NCI-H2227 (cell line): Measurements from ENCODE around the gene DNAJC12.
A peak's percentile ranks its signal among the peaks of the same experiment; 100 is the strongest.
"Not testable (repeated sequence)": the region's sequence is repeated elsewhere in the genome, so short reads cannot be mapped to it uniquely, and the experiment has no call there.

Source experiments
- DNase-seq: peaks from one replicate; lab custom pipeline; 2025; ENCODE audit not compliant: unreplicated experiment; lab: John Stamatoyannopoulos, UW

The DNAJC12 gene

DNA sequence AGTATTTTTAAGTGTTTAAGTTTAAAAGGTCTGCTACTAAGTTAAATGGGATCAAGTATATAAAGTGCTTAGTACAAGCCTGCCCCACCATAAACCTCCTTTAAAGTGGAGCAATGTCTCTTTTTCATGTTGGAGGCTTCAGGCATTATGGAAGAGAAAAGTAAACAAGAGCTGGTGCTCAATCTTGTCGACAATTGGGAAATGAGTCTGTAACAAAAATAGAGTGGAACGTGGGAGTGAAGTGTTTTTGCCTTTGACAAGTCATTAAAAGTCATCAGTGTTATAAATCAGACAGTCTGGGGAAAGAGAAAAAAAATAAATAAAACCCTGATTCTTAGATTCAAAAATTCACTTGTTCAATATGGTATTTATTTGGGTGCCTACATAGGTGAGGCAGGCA is 44.7 kb downstream of the DNAJC12 start:
- DNase-seq: no peak

DNA sequence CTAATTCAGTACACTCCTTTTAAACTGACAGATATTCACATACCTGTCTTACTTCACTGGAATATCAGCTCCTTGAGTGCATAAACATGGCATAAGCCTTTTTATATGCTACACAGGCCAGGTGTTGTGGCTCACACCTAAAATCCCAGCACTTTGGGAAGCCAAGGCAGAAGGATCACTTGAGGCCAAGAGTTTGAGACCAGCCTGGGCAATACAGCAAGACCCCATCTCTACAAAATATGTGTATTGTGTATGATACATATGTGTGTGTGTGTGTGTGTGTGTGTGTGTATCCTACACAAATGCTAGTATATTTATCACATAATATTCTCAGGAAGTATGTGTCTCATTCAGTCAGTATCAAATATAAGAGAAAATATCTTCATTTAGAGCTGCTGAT is 45.3 kb downstream of the DNAJC12 start:
- DNase-seq: no peak

DNA sequence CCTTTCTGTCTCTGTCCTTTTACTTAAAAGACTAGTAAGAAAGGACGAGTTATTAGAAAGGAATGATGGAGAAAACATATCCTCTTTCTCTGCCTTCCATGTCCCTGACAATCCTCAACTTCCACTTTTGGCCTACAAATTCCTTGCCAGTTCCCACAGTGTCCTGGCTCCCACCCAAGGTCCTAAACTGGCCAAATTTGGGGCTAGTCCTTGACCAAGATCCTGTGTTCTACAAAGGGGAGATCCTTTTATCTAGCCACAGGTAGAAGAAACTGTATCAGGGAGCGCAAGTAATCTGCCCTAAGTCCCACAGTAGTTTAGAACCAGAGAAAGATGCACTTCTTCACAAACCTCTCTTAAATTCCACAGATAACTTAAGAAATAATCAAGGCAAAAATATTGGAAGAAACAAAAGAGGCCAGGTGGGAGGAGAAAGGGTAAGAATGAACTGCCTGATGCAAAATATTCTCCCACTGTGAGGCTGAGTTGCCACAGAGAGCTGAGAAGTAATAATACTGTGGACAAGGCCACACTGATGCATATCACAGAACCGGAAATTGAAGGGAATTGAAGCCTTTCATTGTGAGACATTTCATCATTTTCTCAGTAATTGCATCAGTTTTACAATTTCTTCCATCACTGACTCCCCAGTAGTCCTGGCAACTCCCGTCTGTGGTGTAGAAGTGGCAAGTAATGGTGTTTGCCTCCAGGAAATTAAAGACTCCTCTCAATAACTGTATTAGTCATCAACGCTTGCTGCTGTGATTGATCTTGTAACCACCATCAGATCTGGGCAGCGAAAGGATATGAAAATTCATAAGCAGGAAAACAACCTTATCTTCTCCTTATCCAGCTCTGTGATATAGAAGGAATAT is 47.2 kb downstream of the DNAJC12 start:
- DNase-seq: no peak

DNA sequence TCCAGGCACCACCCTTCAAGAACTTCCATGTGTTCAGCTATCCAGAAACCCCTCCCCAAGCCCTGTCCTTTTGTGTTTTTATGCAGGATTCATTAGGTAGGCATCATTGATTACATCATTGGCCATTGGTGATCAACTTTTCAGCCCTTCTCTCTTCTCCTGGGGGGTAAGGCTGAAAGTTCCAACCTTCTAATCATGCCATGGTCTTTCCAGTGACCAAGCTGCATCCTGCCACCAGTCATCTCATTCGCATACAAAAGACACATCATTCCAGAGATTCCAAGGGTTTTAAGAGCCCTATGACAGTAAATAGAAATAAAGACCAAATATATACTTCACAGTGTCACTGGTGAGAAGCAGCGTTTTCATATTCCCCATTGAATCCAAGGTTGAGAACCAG is 48.2 kb downstream of the DNAJC12 start:
- no peak for DNase-seq

DNA sequence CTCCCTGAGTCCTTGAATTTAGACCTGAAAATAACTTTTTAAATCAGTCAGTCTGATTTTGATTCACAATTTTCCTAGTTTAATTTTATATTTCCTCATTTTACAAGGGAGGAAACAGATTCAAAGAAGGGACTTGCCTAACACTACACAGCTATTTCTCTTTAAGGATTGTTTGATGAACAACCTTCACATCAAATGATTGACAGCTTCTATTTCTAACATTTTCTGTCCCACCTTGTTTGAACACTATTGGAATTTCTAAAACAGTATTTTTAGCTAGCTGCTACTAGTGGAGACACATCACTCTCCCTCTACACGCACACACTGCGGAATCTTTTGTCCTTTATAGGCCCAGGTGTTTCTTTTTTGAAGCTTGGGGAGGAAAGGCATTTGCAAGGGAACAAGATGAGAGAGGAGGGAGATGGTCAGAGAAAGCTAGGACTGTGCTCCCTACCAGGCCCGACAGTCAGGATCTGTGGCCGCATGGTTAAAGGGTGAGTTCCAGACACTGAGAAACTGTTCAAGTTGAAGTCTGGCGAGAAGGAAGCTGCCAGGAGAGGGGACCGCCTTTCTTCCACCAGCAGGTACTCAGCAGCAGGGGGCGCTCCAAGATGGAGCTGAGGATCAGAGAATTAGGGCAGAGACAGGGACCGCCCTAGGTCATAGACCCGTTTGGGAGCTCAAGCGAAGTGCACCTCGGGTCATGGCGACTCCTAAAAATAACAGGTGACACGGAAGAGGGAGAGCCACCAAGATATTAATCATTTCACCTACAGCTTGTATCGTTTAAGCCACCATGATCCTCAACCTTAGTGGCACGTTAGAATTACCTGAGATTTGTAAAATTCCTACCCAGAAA is 49.7 kb downstream of the DNAJC12 start:
- DNase-seq: no peak

DNA sequence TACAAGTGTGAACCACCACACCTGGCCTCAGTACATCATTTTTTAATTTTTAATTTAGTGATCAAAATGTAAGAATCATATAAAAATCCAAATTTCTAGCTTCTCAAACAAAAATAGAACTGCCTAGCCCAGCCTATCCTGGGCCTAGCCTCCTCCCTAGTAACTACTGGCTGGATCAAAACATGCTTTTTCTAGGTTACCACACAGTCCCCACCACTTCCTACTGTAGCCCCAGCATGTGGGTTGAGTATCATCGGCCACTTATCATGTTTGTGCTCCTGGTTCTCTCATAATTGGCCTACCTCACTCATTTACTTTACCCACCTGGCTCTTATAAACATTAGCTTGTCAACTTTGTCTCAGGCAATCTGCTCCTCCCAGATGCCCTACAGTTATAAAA is 52.9 kb downstream of the DNAJC12 start:
- no peak for DNase-seq

DNA sequence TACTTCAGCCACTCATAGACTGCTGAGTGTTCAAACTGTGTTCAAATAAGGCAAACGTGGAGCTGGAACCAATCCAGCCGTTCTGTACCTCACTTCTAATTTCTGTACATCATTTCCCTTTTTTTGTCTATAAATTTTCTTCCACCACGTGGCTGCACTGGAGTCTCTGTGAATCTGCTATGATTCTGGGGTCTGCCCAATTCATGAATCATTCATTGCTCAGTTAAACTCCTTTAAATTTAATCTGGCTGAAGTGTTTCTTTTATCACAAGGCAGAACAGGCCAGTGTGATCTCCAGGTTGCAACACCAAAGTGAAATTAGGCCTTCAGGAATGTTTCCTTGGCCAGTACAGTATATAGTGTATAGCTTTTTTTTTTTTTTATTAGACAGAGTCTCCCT is 53.5 kb downstream of the DNAJC12 start:
- DNase-seq: no peak

DNA sequence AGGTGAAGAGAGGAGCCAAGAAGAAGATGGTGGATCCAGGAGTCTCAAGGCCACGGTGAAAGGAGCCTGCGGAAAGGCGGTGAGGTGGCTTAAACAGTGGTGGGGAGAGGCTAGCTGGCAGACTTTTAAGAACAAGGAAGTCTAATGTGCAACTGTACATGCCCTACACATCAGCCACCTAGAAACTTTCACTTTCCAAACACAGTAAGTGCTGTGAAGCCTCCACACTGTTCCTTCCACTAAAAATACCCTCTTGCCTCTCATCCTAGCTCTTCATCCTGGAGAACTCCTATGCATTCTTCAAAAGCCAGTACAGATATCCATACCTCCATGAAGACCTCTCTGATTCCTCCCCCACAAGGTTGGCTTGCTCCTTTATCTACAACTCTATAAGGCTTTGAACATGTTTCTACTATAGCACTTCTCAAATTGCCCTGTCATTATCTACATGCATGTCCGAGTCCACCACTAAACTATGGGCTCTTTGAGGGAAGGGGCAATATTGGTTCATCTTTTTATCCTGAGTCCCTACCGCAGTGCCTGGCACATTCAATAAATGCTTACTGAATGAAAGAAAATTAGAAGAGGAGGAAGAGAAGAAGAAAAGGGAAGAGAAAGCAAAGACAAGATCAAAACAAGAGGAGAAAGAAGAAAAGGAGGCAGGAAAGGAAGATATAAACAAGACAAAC is 54.2 kb downstream of the DNAJC12 start:
- DNase-seq: no peak

DNA sequence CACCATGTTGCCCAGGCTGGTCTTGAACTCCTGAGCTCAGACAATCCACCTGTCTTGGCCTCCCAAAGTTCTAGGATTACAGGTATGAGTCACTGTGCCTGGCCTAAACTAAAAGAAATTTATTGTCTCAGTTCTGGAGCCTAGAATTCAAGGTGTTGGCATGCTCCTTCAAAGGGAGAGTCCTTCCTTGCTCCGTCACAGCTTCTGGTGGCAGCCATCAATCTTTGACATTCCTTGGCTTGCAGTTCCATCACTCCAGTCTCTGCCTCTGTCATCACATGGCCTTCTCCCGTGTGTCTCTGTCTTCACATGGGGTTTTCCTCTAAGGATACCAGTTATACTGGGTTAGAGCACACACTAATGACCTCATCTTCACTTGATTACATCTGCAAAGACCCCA is 55.5 kb downstream of the DNAJC12 start:
- no peak for DNase-seq

DNA sequence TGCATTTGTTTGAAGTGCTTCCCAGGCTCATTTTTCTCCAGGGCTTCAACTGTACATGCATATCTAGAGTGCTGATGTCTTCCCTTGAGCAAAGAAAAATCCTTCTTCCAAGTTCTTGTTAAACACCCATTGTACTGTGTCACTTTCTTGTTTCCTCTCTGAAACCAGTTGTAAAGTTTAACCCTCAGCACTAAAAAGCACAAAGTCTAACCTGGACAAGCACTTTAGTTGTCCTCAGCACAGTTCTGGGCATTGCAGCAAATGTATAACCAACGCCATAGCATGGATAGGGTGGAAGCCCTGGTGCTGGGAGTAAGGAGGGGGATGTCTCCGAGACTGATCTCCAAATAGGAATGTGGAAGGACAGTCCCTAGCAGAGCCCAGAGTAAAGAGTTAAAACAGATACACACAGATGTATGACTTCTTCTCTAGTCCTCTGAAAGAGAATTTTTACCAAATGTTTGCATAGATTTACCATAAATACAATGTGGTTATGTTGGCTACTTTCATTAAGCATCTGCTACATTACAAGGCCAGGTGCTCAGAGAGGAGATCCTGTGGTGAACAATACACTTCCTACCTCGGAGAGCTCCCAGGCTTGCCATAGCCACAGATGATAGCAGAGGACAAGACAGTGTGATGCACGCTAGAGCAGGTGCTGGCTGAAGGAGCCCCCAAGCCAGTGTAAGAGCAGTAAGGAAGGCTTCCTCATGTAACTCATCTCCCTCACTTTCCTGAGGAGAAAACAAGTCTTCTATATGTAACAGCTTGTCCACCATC is 57.0 kb downstream of the DNAJC12 start:
- no peak for DNase-seq

DNA sequence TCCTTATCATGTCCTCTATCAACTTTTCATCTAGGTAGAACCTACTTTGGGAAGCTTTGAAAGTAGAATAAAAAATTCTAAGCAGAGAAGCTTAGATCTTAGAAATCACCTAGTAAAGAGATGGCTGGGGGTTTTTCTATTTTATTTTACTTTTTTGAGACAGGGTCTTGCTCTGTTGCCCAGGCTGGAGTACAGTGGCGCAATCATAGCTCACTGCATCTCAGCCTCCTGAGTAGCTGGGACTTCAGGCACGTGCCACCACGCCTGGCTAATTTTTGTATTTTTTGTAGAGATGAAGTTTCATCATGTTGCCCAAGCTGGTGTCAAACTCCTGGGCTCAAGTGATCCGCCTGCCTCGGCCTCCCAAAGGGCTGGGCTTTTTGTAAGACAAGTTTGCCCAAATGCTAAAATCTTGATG is 57.8 kb downstream of the DNAJC12 start:
- not testable (repeated sequence) for DNase-seq

DNA sequence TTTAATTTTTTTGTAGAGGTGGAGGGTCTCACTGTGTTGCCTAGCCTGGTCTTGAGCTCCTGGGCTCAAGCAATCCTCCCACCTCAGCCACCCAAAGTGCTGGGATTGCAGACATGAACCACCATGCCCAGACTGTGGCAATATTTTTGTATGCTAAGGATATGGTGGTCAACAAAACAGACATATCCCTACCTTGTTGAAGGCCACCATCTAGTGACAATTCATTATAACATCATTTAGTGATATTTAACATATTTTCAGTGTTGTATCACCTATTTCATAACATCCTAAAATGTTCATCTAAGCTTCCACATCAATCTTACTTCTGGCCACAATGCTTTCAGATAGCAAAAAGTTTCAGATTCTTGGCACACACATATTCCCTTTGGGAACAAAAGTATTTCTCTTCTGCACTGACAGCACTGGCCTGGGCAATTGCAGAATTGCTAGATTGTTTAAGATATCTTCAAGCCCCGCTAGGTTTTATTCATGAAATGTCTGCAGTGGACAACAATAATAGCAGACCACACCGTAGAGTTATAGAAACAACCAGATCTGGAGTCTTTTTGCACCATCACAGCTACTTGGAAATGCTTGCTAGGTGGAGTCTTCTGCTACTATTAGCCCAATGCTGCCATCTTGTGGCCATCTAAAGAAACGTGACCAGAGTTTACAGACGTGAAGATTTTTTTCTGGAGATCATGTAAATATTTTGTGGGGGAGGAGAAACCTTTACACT is 58.4 kb downstream of the DNAJC12 start:
- peak; percentile 74 for DNase-seq

DNA sequence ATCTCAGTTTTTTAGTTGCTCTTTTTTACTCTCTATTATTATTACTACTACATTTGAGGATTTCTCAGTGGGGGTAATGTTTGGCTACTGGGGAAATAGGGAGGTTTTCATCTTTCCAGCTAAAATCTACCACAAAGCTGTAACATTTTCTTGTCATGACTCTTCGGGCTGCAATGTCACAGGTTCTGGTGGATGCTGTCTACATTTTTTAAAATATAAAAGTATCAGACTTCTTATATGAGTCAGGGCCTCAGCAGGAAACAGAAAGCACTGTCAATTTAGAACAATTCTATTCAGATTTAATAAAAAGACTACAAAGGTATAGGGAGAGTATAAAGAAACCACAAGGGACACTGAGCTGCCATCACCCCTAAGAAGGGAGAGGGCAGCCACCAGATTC is 61.6 kb downstream of the DNAJC12 start:
- DNase-seq: no peak

DNA sequence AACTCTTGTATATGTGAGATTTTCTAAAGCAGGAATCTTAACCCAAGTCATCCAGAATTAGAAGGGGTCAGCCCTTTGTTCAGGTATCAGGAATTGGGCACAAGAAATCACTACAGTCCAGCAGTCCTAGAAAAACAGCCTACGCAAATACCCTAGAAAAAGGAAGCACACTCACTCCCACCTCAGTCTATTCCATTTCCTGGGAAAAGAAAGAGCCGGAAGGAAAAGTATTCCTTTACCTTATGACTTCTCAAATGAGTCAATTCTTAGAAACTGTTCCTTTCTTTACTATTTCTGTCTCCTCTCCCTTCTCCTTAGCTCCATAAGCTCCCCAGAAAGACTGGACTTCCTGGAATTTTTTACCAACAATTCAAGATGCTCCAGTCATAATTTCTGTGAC is 62.7 kb downstream of the DNAJC12 start:
- no peak for DNase-seq

DNA sequence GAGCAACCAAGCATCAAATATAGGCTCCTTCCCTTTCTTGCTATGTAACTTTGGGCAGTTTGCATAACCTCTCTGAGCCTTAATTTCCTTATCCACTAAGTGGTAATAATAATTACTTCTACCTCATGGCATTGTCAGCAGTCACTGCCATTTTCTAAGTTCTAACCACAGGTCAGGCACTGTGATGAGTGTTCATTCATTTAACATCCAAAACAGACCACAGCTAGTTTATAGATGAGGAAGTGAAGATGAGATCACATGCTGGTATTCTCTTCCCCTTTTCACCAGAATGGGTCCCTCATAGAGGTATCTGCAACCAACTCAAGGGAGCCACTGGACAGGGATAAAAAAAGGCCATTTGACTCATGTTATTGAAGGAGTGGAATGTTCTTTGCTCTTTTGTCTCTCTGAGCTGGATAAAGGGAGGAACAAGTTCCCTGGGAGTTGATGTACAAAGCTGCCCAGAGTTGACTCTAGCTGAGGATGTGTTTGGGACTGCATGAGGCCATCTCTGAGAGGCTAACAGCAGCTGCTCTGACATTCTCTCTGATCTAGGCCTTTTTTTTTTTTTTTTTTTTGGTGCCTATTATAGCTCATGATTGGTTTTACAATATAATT is 65.0 kb downstream of the DNAJC12 start:
- DNase-seq: no peak

DNA sequence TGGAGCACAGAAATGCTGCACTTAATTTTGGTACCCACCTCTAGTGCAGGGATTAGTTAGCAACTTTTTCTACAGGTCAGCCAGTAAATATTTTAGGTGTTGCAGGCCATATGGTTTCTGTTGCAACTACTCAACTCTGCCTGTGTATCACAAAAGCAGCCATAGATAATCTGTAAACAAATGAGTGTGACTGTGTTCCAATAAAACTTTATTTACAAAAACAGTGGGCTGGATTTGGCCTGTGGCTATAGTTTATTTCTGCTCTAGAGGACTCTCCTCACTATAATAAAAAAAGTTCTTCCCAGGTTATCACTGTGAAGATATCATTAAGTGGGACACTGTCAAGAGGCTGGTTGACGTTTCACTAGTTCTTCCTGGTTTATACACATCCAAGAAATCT is 65.8 kb downstream of the DNAJC12 start:
- no peak for DNase-seq

DNA sequence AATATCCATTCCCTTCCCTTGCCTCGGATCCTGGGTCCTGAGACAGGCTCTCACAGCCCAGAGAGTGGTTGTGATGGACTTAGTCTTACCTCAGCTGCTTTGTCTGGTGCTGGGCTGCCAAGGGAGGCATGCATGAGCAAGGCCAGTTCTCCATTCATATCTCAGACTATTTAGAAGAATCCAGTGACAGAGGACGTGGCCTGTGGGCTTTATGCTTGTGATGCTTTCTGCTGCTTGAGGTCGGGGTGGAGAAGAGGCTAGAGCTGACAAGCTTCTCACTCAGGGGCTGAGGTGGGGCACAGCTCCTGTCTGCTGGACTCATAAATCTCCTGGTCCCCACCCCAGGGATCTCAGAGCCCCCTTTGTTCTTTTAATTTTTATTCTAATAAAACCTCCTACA is 66.8 kb downstream of the DNAJC12 start:
- DNase-seq: no peak

DNA sequence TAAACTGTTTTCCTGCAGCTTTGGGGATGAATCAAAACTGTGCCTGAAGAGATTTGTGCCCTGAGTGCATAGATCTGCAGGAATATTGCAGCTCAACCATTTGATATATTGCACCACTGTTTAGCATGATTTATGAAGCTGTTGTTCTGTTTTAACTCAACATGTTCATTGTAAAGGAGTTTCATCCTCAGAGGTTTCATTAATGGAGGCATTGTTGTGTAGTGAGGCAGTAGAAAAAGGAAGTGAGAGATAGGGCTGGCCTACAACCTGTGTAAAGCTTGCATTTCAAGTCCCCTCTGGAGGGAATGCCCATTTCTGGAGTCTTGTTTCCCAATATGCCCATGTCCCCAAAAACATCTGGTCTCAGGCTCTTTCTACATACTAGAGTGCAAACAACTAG is 67.5 kb downstream of the DNAJC12 start:
- DNase-seq: no peak

DNA sequence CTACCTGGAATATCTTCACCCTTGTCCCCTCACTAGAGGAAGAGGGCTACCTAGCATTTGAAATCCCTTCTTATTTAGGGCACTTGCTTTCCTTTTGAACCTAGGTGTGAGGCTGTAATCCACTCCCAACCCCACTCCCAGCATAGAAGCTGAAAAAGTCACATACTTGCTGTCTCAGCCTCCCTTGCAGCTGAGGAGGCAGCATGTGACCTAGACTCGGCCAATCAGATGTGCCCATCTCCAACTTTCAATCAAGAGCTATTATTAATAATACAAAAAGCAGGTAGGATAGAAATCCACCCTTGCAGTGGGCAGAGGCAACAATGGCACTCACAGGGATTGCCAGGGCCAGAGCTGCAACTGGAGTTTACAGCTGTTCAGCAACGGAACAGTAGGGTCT is 70.7 kb downstream of the DNAJC12 start:
- DNase-seq: no peak
